C4-2B (cell line): ENCODE data around the gene ZKSCAN8.

Experiments
- CTCF ChIP-seq: fragments of 450-650 bp; conservative IDR thresholded peaks from 2 replicates; pipeline ENCODE4 v1.5.1; 2017; ENCODE audit warnings: mild to moderate bottlenecking
- ZFX ChIP-seq: fragments of 450-650 bp; IDR thresholded peaks from 2 replicates; pipeline ENCODE4 v1.6.1; 2017

DNA sequence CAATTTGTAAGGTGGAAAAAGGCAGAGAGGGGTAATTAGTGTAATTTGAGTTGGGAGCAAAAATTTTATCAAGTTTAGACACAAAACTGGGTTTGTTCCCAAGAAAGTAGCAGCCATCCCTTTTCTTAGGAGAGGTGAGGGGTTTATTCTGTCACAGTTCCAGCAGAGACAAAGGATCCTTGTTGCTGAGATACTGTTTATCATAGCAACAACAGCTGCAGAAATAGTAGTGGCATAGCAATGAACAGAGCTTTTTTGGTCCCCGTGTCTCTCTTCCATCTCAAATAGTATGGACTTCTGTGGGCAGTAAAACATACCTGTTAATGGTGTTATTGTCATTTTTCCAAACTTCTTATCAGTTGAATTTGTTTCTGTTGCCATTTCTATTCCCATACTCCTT, 23.9 kb downstream of the ZKSCAN8 start:
- TF ChIP-seq CTCF (no peak), ZFX (no peak)
